Liver (tissue), 3 donors: ENCODE measurements around the gene MCUR1.

Experiments used
- GABPA ChIP-seq, 2 donors: IDR thresholded peaks in 1 of 2; conservative IDR thresholded peaks in 1 of 2; 2 replicates each; pipeline ENCODE4 v1.6.1; 2016; ENCODE audit warnings: antibody characterized with exemption in 2 of 2, mild to moderate bottlenecking in 1 of 2, moderate library complexity in 1 of 2
- TAF1 ChIP-seq: conservative IDR thresholded peaks from 2 replicates; pipeline ENCODE4 v1.6.1; 2016; ENCODE audit warnings: antibody characterized with exemption, mild to moderate bottlenecking
- YY1 ChIP-seq: IDR thresholded peaks from 2 replicates; pipeline ENCODE4 v1.6.1; 2016; ENCODE audit warnings: antibody characterized with exemption, mild to moderate bottlenecking
- TF ChIP-seq, protein P1 (sequence below): IDR thresholded peaks from 2 replicates; pipeline ENCODE4 v1.6.1; 2016; ENCODE audit warnings: antibody characterized with exemption
- TF ChIP-seq, protein P2 (sequence below): fragments of 150-350 bp; IDR thresholded peaks from 2 replicates; pipeline ENCODE4 v1.5.1; 2017; ENCODE audit warnings: improper control_type of control experiment, low read depth, low read length; ENCODE audit not compliant: missing input control
- TF ChIP-seq, protein P3 (sequence below): IDR thresholded peaks from 2 replicates; pipeline ENCODE4 v1.6.1; 2016; ENCODE audit warnings: antibody characterized with exemption
- donor health status: healthy.
- donor health status: healthy.

DNA sequence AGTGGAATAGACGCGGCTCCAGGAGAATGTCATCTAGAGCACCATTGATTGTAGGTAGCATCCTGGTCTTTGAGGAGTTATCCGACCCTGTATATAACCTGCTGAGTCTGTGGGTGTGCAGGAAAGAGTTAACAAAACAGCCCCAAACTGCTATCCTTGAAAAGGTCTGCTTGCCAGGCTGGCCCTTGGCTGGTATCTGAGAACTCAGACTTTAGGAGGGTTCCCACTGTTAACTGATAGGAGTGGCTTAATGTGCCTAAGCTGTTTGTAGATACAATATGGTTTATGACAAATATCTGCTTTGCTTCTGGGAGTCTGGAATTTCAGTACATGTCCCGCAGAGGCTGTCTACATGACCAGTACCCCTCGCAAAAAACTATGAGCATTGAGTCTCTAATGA, 27.6 kb upstream of the MCUR1 start:
- TF ChIP-seq, protein P1, sequence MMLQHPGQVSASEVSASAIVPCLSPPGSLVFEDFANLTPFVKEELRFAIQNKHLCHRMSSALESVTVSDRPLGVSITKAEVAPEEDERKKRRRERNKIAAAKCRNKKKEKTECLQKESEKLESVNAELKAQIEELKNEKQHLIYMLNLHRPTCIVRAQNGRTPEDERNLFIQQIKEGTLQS = no peak
- TF ChIP-seq, protein P2, sequence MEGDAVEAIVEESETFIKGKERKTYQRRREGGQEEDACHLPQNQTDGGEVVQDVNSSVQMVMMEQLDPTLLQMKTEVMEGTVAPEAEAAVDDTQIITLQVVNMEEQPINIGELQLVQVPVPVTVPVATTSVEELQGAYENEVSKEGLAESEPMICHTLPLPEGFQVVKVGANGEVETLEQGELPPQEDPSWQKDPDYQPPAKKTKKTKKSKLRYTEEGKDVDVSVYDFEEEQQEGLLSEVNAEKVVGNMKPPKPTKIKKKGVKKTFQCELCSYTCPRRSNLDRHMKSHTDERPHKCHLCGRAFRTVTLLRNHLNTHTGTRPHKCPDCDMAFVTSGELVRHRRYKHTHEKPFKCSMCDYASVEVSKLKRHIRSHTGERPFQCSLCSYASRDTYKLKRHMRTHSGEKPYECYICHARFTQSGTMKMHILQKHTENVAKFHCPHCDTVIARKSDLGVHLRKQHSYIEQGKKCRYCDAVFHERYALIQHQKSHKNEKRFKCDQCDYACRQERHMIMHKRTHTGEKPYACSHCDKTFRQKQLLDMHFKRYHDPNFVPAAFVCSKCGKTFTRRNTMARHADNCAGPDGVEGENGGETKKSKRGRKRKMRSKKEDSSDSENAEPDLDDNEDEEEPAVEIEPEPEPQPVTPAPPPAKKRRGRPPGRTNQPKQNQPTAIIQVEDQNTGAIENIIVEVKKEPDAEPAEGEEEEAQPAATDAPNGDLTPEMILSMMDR = no peak
- TF ChIP-seq GABPA (IDR thresholded peaks at IDR 0.05 in 1 of 2, conservative IDR thresholded peaks at IDR 0.05 in 1 of 2) (no peak), TAF1 (no peak), YY1 (no peak)
- TF ChIP-seq, protein P3, sequence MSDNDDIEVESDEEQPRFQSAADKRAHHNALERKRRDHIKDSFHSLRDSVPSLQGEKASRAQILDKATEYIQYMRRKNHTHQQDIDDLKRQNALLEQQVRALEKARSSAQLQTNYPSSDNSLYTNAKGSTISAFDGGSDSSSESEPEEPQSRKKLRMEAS = no peak
